ENCODE measurements around the gene NIPBL.

GRCh38 chr5:36957953-36958537 lies 81.5 kb downstream of the NIPBL start:
- no peak for TF ChIP-seq CTCF (IDR thresholded peaks at IDR 0.05)
- TF ChIP-seq POLR2A (IDR thresholded peaks at IDR 0.05), result no peak
- TF ChIP-seq EP300 (IDR thresholded peaks at IDR 0.05), result no peak
- no peak for TF ChIP-seq POLR2AphosphoS5 (IDR thresholded peaks at IDR 0.05)
